ENCODE measurements around the gene FOXA1. TPM values are rescaled to one million over a fixed set of nuclear protein-coding genes. Genes with fewer than 3 reads are reported as not detected.

The FOXA1 gene
- total and polyA plus RNA-seq, 2 of the 4 experiments (the other 2 are of a cell fraction), result 0.18 to 0.31 TPM

DNA sequence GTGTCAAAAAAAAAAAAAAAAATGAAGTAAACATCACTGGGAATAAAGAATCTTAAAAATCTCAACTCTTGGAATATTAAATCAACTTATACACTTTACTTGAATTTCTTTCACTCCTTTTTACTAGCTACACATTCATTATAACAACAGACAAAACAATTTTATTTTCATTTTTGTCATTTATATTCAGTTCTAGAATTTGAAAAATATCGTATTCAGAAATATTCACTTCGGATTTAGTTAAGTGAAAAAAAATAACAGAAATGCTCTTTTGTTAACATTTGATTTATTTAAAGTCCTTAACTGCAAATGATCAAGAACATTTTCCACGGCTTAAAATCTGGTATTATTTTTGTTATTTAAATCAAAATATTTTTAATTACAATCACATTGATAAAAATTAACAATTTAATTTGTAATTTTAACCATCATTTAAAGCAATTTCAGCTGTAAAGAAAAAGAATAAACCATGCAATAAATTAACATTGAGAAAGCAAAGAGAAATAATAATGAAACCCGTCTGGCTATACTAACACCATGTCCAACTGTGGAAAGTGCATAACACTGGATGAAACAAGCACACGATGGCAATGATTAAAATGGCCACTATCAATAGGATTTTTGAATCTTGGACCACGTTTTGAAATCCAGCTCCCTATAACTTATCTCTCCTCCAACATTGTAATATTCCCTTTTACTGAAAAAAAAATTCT is 5.2 kb downstream of the FOXA1 start:
- Histone ChIP-seq H3K23ac (ENCODE audit: low read depth, low read length) (no peak overlapping the region), H3K9me3 (ENCODE audit: control insufficient read depth, insufficient read depth, low read length) (peaks cover 23% of the 10 kb centered on the region; the same call in 1 of the 2 replicates), H3K27ac (ENCODE audit: insufficient read depth, low read length) (no peak overlapping the region), H3K27me3 (ENCODE audit: control insufficient read depth, insufficient read depth, low read length) (peaks cover 78% of the 10 kb centered on the region), H3K9ac (ENCODE audit: low read depth, low read length) (no peak overlapping the region), H3K56ac (ENCODE audit: extremely low read depth, insufficient read depth, low read length) (no peak overlapping the region), H3K4me2 (ENCODE audit: low read depth, low read length) (no peak overlapping the region), H4K5ac (ENCODE audit: low read depth, low read length) (no peak overlapping the region), H2BK20ac (ENCODE audit: low read depth, low read length) (no peak overlapping the region), H3K36me3 (ENCODE audit: control insufficient read depth, insufficient read depth, low read length) (no peaks in the 10 kb centered on the region), H2BK5ac (ENCODE audit: low read depth, low read length, poor library complexity, severe bottlenecking) (no peak overlapping the region), H4K8ac (ENCODE audit: low read depth in 2 of 2, low read length in 2 of 2) (no peak overlapping the region), H3K18ac (ENCODE audit: low read depth, low read length) (no peak overlapping the region), H3K14ac (replicated peaks; ENCODE audit: low read depth, low read length) (no peak overlapping the region), H3K4ac (ENCODE audit: low read depth, low read length) (no peak overlapping the region), H2AFZ (replicated peaks; ENCODE audit: low read length, poor library complexity) (no peak overlapping the region), H2BK120ac (ENCODE audit: low read depth, low read length) (no peak overlapping the region), H2BK15ac (ENCODE audit: low read depth, low read length) (no peak overlapping the region), H3K9me1 (ENCODE audit: insufficient read depth, low read length) (no peaks in the 10 kb centered on the region), H3K4me3 (ENCODE audit: insufficient read depth, low read depth, low read length) (no peak overlapping the region), H4K20me1 (ENCODE audit: insufficient read depth, low read length) (peaks cover 4% of the 10 kb centered on the region; the same call in 1 of the 2 replicates), H4K91ac (ENCODE audit: insufficient read depth, low read depth, low read length) (no peak overlapping the region), H3K79me1 (ENCODE audit: low read depth in 1 of 2, low read length in 2 of 2) (no peaks in the 10 kb centered on the region), H3K4me1 (ENCODE audit: control insufficient read depth, insufficient read depth, low read length) (no peaks in the 10 kb centered on the region; the same call in 1 of the 2 replicates), H2AK9ac (replicated peaks; ENCODE audit: low read depth, low read length, poor library complexity) (no peak overlapping the region), H2AK5ac (ENCODE audit: low read depth, low read length) (no peak overlapping the region)
- no peak for ATAC-seq (ENCODE audit: low read depth)
- BruUV-seq (replicated peaks), result no TSS peak
- ChIA-PET CTCF (interaction anchor here (0.7 kb wide), 1 partner anchor 263 kb away, joined by 3 read pairs; no protein-coding TSS in a partner anchor), POLR2A (ENCODE audit: unreplicated experiment) (interaction anchor here (0.7 kb wide), 1 partner anchor 339 kb away, joined by 11 read pairs; no protein-coding TSS in a partner anchor)
- intact Hi-C loops (cut with micrococcal nuclease) (no loop called here), dilution Hi-C loops (cut with HindIII; ENCODE audit: low sequenced_read_pairs, unreplicated experiment) (no loop called here), in situ Hi-C loops (cut with MboI; ENCODE audit: low sequenced_read_pairs) (loop anchor here (10.0 kb wide), 1 partner anchor 345 kb away; no protein-coding TSS in a partner anchor)
- no peak for DNase-seq
- WGBS, 2 experiments (ENCODE audit: extremely low coverage in 2 of 2, insufficient read length in 1 of 2), result no CpG with 5 or more reads among the region's 6 CpGs
- TF ChIP-seq, protein P1, sequence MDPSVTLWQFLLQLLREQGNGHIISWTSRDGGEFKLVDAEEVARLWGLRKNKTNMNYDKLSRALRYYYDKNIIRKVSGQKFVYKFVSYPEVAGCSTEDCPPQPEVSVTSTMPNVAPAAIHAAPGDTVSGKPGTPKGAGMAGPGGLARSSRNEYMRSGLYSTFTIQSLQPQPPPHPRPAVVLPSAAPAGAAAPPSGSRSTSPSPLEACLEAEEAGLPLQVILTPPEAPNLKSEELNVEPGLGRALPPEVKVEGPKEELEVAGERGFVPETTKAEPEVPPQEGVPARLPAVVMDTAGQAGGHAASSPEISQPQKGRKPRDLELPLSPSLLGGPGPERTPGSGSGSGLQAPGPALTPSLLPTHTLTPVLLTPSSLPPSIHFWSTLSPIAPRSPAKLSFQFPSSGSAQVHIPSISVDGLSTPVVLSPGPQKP (IDR thresholded peaks at IDR 0.05; ENCODE audit: borderline replicate concordance, low read depth, low read length), result no peak
- TF ChIP-seq RCOR1 (IDR thresholded peaks at IDR 0.05; ENCODE audit: insufficient replicate concordance, low read length) (no peak), RFX5 (IDR thresholded peaks at IDR 0.05; ENCODE audit: low read depth, low read length) (no peak), MXI1 (IDR thresholded peaks at IDR 0.05; ENCODE audit: borderline replicate concordance, low read depth, low read length) (no peak), MAZ (IDR thresholded peaks at IDR 0.05; ENCODE audit: borderline replicate concordance, low read depth, low read length) (no peak), POLR2A (IDR thresholded peaks at IDR 0.05; ENCODE audit: low read depth, low read length) (no peak), RAD21 (IDR thresholded peaks at IDR 0.05; ENCODE audit: low read length) (no peak), CHD1 (IDR thresholded peaks at IDR 0.05; ENCODE audit: low read depth, low read length) (no peak)
